ENCODE results near the gene EXOG. TPM values are rescaled to one million over a fixed set of nuclear protein-coding genes. Genes with fewer than 3 reads are reported as not detected.
A peak's percentile ranks its signal among the peaks of the same experiment; 100 is the strongest.

The EXOG gene
- polyA plus RNA-seq, 1 experiment = 19.3 TPM

- Histone ChIP-seq H3K4me3 (ENCODE audit: low read depth, low read length) (no peak overlapping the region), H3K27me3 (ENCODE audit: control insufficient read depth, insufficient read depth, low read length) (no peaks in the 10 kb centered on the region), H3K9me3 (ENCODE audit: control insufficient read depth, insufficient read depth, low read length) (no peaks in the 10 kb centered on the region; the same call in 1 of the 2 replicates), H3K27ac (ENCODE audit: low read depth, low read length) (no peak overlapping the region)
- ChIA-PET CTCF (interaction anchor here (0.6 to 6.5 kb wide), 4 partner anchors 14 to 199 kb away, joined by 3 to 117 read pairs (median 7); partner anchors contain the start of gene XYLB), POLR2A (no interaction called here)
- no peak for TF ChIP-seq CTCF (IDR thresholded peaks at IDR 0.05; ENCODE audit: low read depth, low read length)
- no peak for DNase-seq (ENCODE audit: low read depth, low spot score)
These were observed 18.2 kb upstream of the EXOG start for GRCh38 chr3:38477839-38478450.

- Histone ChIP-seq H3K27me3 (ENCODE audit: control insufficient read depth, insufficient read depth, low read length) (no peaks in the 10 kb centered on the region), H3K27ac (ENCODE audit: low read depth, low read length) (no peak overlapping the region), H3K9me3 (ENCODE audit: control insufficient read depth, insufficient read depth, low read length) (no peaks in the 10 kb centered on the region; the same call in 1 of the 2 replicates), H3K4me3 (ENCODE audit: low read depth, low read length) (no peak overlapping the region)
- ChIA-PET POLR2A (no interaction called here), CTCF (interaction anchor here (0.6 to 6.5 kb wide), 8 partner anchors 13 to 348 kb away, joined by 3 to 117 read pairs (median 4); partner anchors contain the start of gene XYLB)
- no peak for TF ChIP-seq CTCF (IDR thresholded peaks at IDR 0.05; ENCODE audit: low read depth, low read length)
- DNase-seq (ENCODE audit: low read depth, low spot score) = no peak
These were observed 17.2 kb upstream of the EXOG start for GRCh38 chr3:38478901-38479300.

- TF ChIP-seq CTCF (IDR thresholded peaks at IDR 0.05; ENCODE audit: low read depth, low read length) = peak; percentile 96
- no peaks in the 10 kb centered on the region; the same call in 1 of the 2 replicates for H3K9me3 ChIP-seq (ENCODE audit: control insufficient read depth, insufficient read depth, low read length)
- H3K27me3 ChIP-seq (ENCODE audit: control insufficient read depth, insufficient read depth, low read length) = no peaks in the 10 kb centered on the region
- H3K27ac ChIP-seq (ENCODE audit: low read depth, low read length) = no peak overlapping the region
- CTCF ChIA-PET = interaction anchor here (0.5 to 6.5 kb wide), 28 partner anchors 9 to 698 kb away, joined by 3 to 117 read pairs (median 4); partner anchors contain the start of genes ACVR2B, EXOG and XYLB
- POLR2A ChIA-PET = no interaction called here
- peak; percentile 37 for DNase-seq (ENCODE audit: low read depth, low spot score)
- no peak overlapping the region for H3K4me3 ChIP-seq (ENCODE audit: low read depth, low read length)
These were observed 16.6 kb upstream of the EXOG start for GRCh38 chr3:38479431-38480092.

- no peak overlapping the region for H3K27ac ChIP-seq (ENCODE audit: low read depth, low read length)
- ChIA-PET CTCF (interaction anchor here (0.5 to 6.5 kb wide), 37 partner anchors 9 to 697 kb away, joined by 3 to 117 read pairs (median 4); partner anchors contain the start of genes ACAA1, ACVR2B, EXOG and XYLB), POLR2A (no interaction called here)
- TF ChIP-seq CTCF (IDR thresholded peaks at IDR 0.05; ENCODE audit: low read depth, low read length) = no peak
- DNase-seq (ENCODE audit: low read depth, low spot score) = no peak
- no peaks in the 10 kb centered on the region for H3K27me3 ChIP-seq (ENCODE audit: control insufficient read depth, insufficient read depth, low read length)
- H3K4me3 ChIP-seq (ENCODE audit: low read depth, low read length) = no peak overlapping the region
- no peaks in the 10 kb centered on the region; the same call in 1 of the 2 replicates for H3K9me3 ChIP-seq (ENCODE audit: control insufficient read depth, insufficient read depth, low read length)
These were observed 16.1 kb upstream of the EXOG start for GRCh38 chr3:38480093-38480445.

- TF ChIP-seq CTCF (IDR thresholded peaks at IDR 0.05; ENCODE audit: low read depth, low read length) = no peak
- no peaks in the 10 kb centered on the region; the same call in 1 of the 2 replicates for H3K9me3 ChIP-seq (ENCODE audit: control insufficient read depth, insufficient read depth, low read length)
These were observed 15.2 kb upstream of the EXOG start for GRCh38 chr3:38480930-38481329.

More at GRCh38 chr3:38480930-38481329, 15.2 kb upstream of the EXOG start:
- ChIA-PET POLR2A (no interaction called here), CTCF (interaction anchor here (0.7 to 6.5 kb wide), 25 partner anchors 9 to 483 kb away, joined by 3 to 117 read pairs (median 5); partner anchors contain the start of genes ACAA1, ACVR2B, EXOG and XYLB)
- H3K27ac ChIP-seq (ENCODE audit: low read depth, low read length) = no peak overlapping the region
- H3K27me3 ChIP-seq (ENCODE audit: control insufficient read depth, insufficient read depth, low read length) = no peaks in the 10 kb centered on the region
- no peak overlapping the region for H3K4me3 ChIP-seq (ENCODE audit: low read depth, low read length)
- no peak for DNase-seq (ENCODE audit: low read depth, low spot score)

All from AG04450 (cell line).